HEK293T (cell line): ENCODE results near the gene ZNRF1.

ENCODE experiments used
- ARNT ChIP-seq: fragments of 450-650 bp; IDR thresholded peaks from 2 replicates; pipeline ENCODE4 v1.6.1; 2017; ENCODE audit warnings: mild to moderate bottlenecking
- BHLHE40 ChIP-seq: fragments of 450-650 bp; IDR thresholded peaks from 2 replicates; pipeline ENCODE4 v1.6.1; 2016; ENCODE audit warnings: mild to moderate bottlenecking, moderate library complexity, borderline replicate concordance
- FOXK2 ChIP-seq: fragments of 450-650 bp; IDR thresholded peaks from 2 replicates; pipeline ENCODE4 v1.6.1; 2016; ENCODE audit warnings: mild to moderate bottlenecking
- SUZ12 ChIP-seq: fragments of 450-650 bp; IDR thresholded peaks from 2 replicates; pipeline ENCODE4 v1.6.1; 2016; ENCODE audit warnings: mild to moderate bottlenecking

DNA sequence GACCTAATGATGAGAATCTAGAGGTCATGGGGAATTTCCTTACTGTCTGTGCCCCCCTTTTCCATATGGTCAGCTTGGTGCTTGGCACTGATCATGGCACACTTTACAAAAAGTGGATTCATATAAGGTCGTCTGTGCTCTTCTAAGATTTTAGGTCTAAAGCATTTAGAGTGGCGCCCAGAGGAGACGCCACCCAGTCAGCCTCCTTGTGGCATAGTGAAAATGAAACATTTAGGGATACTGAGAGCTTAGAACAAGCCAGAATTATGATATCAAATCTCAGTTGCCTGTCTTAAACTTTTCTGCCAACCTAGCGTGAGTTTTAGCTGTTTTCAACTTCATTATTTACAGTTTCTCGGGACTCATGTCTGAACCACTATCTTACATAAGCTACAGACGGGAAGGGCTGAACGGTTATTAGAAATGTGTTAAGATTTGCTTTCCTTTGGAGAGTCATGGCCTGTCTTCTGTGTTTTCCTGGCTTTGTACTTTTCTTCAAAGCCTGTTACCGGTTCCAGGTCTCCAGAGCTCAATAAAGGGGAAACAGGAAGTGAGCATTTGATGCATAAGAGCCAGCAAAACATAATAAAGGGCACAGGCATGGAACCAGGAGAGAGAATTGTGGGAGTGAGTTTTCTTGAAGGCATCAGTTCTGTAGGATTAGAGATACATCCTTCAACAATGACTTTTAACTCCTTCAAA lies 13.7 kb downstream of the ZNRF1 start:
- TF ChIP-seq BHLHE40, result no peak
- no peak for TF ChIP-seq ARNT
- TF ChIP-seq SUZ12, result no peak
- no peak for TF ChIP-seq FOXK2
